Fibroblast of villous mesenchyme (primary cell): ENCODE results near the gene M1AP. TPM values are rescaled to one million over a fixed set of nuclear protein-coding genes. Genes with fewer than 3 reads are reported as not detected.

Source experiments
- DNase-seq: peaks from one replicate; pipeline ENCODE4 v3.0.0-alpha.2; 2010; ENCODE audit warnings: low read depth
- H3K4me3 ChIP-seq: 2 replicates; pipeline ENCODE4 v1.5.1; 2011; ENCODE audit warnings: low read depth, mild to moderate bottlenecking, low read length
- CTCF ChIP-seq: IDR thresholded peaks from 2 replicates; pipeline ENCODE4 v1.5.1; 2012; ENCODE audit warnings: low read depth, mild to moderate bottlenecking, low read length; ENCODE audit not compliant: insufficient read depth
- total RNA-seq: library from RNA; depleted of rRNA; stranded (reverse); fragments of >200 nt; gene quantifications from 2 replicates; pipeline ENCODE4 v1.2.3, GENCODE V29; 2012

The M1AP gene
- not detected in 2 replicates for total RNA-seq

GRCh38 chr2:74648009-74648443 lies at the start of gene M1AP:
M1AP (minus strand) TSS chr2:74648330; CDS start chr2:74640275, 8,055 bp downstream.
- TF ChIP-seq CTCF, result peak; percentile 18
- H3K4me3 ChIP-seq, result peak within 1 kb of the TSS; percentile 40
- DNase-seq, result no peak

- DNase-seq, result peak; percentile 95
- H3K4me3 ChIP-seq, result no peak overlapping the region
- no peak for TF ChIP-seq CTCF
Observed at GRCh38 chr2:74696829-74697228, 48.7 kb upstream of the M1AP start.

GRCh38 chr2:74695663-74696062 lies 47.5 kb upstream of the M1AP start:
- no peak overlapping the region for H3K4me3 ChIP-seq
- no peak for TF ChIP-seq CTCF
- peak; percentile 43 for DNase-seq

GRCh38 chr2:74694281-74694680 lies 46.2 kb upstream of the M1AP start:
- DNase-seq, result no peak
- H3K4me3 ChIP-seq, result no peak overlapping the region
- TF ChIP-seq CTCF, result no peak

- H3K4me3 ChIP-seq, result no peak overlapping the region
- peak; percentile 28 for DNase-seq
- no peak for TF ChIP-seq CTCF
Observed at GRCh38 chr2:74693668-74694067, 45.5 kb upstream of the M1AP start.

- no peak for TF ChIP-seq CTCF
Observed at GRCh38 chr2:74693213-74693612, 45.1 kb upstream of the M1AP start.

GRCh38 chr2:74691929-74692328 lies 43.8 kb upstream of the M1AP start:
- no peak for TF ChIP-seq CTCF
- DNase-seq, result peak; percentile 36
- no peak overlapping the region for H3K4me3 ChIP-seq

More at GRCh38 chr2:74693213-74693612, 45.1 kb upstream of the M1AP start:
- no peak overlapping the region for H3K4me3 ChIP-seq
- no peak for DNase-seq
